CD4-positive, alpha-beta memory T cell (primary cell): ENCODE measurements around the gene SERGEF. TPM values are rescaled to one million over a fixed set of nuclear protein-coding genes. Genes with fewer than 3 reads are reported as not detected.

Experiments
- CTCF ChIA-PET: fragments of 350-600 bp; sonication (Branson Sonifier 250); formaldehyde crosslinking; loops from one replicate; lab custom pipeline; 2021; ENCODE audit warnings: inconsistent platforms; ENCODE audit not compliant: partially characterized antibody; lab: Charles Lee
- POLR2A ChIA-PET: fragments of 350-600 bp; sonication (Branson Sonifier 250); formaldehyde crosslinking; loops from one replicate; lab custom pipeline; 2021; ENCODE audit not compliant: partially characterized antibody; lab: Charles Lee
- DNase-seq, 5 donors: peaks; one replicate each; pipeline versions ENCODE4 v3.0.0 to v3.0.0-alpha.2; 2020 to 2022; ENCODE audit warnings: mixed read lengths in 1 of 5
- H3K27ac ChIP-seq: one replicate; pipeline ENCODE4 v1.7.0; 2013; ENCODE audit warnings: low read depth, low read length
- H3K27me3 ChIP-seq: 2 replicates; pipeline ENCODE4 v1.7.0; 2013; ENCODE audit warnings: mild to moderate bottlenecking, low read length, moderate library complexity; ENCODE audit not compliant: insufficient read depth
- H3K36me3 ChIP-seq: 2 replicates; pipeline ENCODE4 v1.7.0; 2013; ENCODE audit warnings: mild to moderate bottlenecking, low read length, moderate library complexity; ENCODE audit not compliant: insufficient read depth
- H3K4me1 ChIP-seq: 2 replicates; pipeline ENCODE4 v1.7.0; 2013; ENCODE audit warnings: mild to moderate bottlenecking, low read length, moderate library complexity; ENCODE audit not compliant: insufficient read depth
- H3K4me3 ChIP-seq, 2 donors: one replicate each; pipeline ENCODE4 v1.7.0; 2013; ENCODE audit warnings: low read length in 2 of 2, mild to moderate bottlenecking in 1 of 2
- H3K9me3 ChIP-seq, 2 donors: one replicate each; pipeline ENCODE4 v1.7.0; 2013; ENCODE audit warnings: low read length in 2 of 2, control low read depth in 1 of 2; ENCODE audit not compliant: control insufficient read depth in 1 of 2
- H3K27ac Mint-ChIP-seq, 7 donors: one replicate each; pipeline ENCODE4 v1.8.0; 2020 to 2021; ENCODE audit warnings: mixed read lengths in 7 of 7, mild to moderate bottlenecking in 6 of 7, inconsistent platforms in 3 of 7, moderate library complexity in 3 of 7
- H3K27me3 Mint-ChIP-seq, 2 donors: one replicate each; pipeline ENCODE4 v1.8.0; 2020 to 2021; ENCODE audit warnings: mixed read lengths in 2 of 2
- H3K36me3 Mint-ChIP-seq, 2 donors: one replicate each; pipeline ENCODE4 v1.8.0; 2020 to 2021; ENCODE audit warnings: mixed read lengths in 2 of 2, inconsistent platforms in 1 of 2, mild to moderate bottlenecking in 1 of 2
- H3K4me1 Mint-ChIP-seq, 4 donors: one replicate each; pipeline ENCODE4 v1.8.0; 2020 to 2021; ENCODE audit warnings: mixed read lengths in 4 of 4, mild to moderate bottlenecking in 1 of 4
- H3K4me3 Mint-ChIP-seq, 8 donors: one replicate each; pipeline ENCODE4 v1.8.0; 2020 to 2021; ENCODE audit warnings: mixed read lengths in 8 of 8, mild to moderate bottlenecking in 7 of 8, moderate library complexity in 6 of 8, inconsistent platforms in 3 of 8
- H3K9me3 Mint-ChIP-seq, 8 donors: one replicate each; pipeline ENCODE4 v1.8.0; 2020 to 2021; ENCODE audit warnings: mixed read lengths in 8 of 8, mild to moderate bottlenecking in 5 of 8, inconsistent platforms in 3 of 8, moderate library complexity in 1 of 8
- intact Hi-C: fragments of 100-400 bp; cut with micrococcal nuclease; formaldehyde crosslinking; loops from one replicate; pipeline ENCODE4 v1.15.1; 2023
- polyA plus RNA-seq, 2 donors: library from polyadenylated mRNA; unstranded; fragments of 300-500 nt; fragmentation: Illumina TruSeq; gene quantifications; one replicate each; pipeline ENCODE4 v1.2.3, GENCODE V29; 2021
- total RNA-seq, 2 experiments: library from RNA; stranded (reverse); gene quantifications; one replicate each; pipeline ENCODE4 v1.2.3, GENCODE V29; 2021

Gene SERGEF
- total and polyA plus RNA-seq, 4 experiments from 2014 or later: 46.2 to 82.7 (median 63.7) TPM

DNA sequence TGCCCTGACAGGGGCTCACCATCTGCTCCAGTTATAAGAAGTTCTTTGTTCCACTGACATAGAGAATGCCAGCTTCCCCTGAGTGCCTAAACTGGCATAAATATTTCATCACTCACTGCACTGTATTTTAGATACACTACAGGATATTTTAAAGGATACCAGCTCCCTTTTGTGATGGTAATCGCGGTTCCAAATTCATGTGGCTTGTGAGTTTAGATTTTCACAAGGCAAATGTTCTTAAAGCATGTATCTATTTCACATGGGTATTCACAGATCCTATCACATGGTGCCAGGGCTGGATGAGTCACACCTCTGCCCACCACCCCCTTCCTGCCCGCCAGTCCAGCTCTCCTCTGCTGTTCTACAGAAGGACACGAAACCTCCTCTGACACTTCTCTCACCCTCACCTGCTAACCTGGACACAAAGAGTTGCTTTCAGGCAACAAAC, 172.7 kb downstream of the SERGEF start:
- Mint-ChIP-seq H3K4me1 (no peaks in the 10 kb centered on the region), H3K36me3 (peaks cover 16 to 38% of the 10 kb centered on the region in 2 donors), H3K27me3 (no peaks in the 10 kb centered on the region), H3K9me3 (no peaks in the 10 kb centered on the region), H3K4me3 (no peak overlapping the region), H3K27ac (no peak overlapping the region)
- Histone ChIP-seq H3K36me3 (no peaks in the 10 kb centered on the region), H3K27ac (no peak overlapping the region), H3K27me3 (no peaks in the 10 kb centered on the region), H3K4me1 (no peaks in the 10 kb centered on the region), H3K4me3 (no peak overlapping the region), H3K9me3 (no peaks in the 10 kb centered on the region)
- intact Hi-C loops: no loop called here
- no peak for DNase-seq
- CTCF ChIA-PET: no interaction called here
- POLR2A ChIA-PET: no interaction called here

DNA sequence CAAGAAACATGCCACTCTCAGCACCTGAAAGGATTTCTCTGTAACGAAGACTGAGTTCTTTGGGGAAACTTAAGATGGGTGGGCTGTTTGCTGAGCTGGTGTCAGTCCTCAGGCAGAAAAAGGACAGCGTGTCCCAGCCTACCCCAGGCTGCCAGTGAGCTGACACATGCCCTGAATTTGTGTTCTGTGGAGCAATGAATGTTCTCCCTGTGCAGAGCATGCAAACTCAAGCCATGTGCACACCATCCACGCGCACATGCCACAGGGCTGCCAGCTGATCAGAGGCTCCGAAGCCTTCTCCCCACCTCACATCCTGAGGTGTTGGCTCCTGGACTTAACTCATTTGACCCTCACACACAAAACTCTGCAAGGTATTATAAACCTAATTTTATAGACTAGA, 173.4 kb downstream of the SERGEF start:
- Histone ChIP-seq H3K27me3 (no peaks in the 10 kb centered on the region), H3K36me3 (no peaks in the 10 kb centered on the region), H3K4me3 (no peak overlapping the region), H3K9me3 (no peaks in the 10 kb centered on the region), H3K4me1 (no peaks in the 10 kb centered on the region), H3K27ac (no peak overlapping the region)
- POLR2A ChIA-PET: no interaction called here
- DNase-seq: no peak
- Mint-ChIP-seq H3K9me3 (no peaks in the 10 kb centered on the region), H3K4me3 (no peak overlapping the region), H3K27me3 (no peaks in the 10 kb centered on the region), H3K36me3 (peaks cover 14 to 36% of the 10 kb centered on the region in 2 donors), H3K27ac (no peak overlapping the region), H3K4me1 (no peaks in the 10 kb centered on the region)
- CTCF ChIA-PET: no interaction called here
- intact Hi-C loops: no loop called here

DNA sequence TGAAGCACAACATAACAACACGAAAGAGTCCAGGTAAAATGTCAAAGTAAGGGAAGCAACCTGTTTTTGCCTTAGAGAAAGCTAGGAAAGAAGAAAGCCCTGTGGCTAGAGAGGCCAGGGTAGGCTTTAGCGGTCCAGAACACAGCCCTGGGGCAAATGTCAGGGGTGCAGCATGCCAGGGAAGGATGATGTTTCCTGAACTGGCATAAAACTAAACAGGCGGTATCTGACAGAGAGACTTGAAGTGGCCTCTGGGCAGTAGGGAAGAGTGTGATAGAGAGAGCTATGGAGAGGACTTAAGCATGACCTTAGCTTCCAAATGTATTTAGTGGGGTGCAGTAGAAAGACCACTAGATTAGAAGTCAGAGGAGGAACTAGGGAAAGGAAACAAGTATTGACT, 174.7 kb downstream of the SERGEF start:
- CTCF ChIA-PET: no interaction called here
- no peaks in the 10 kb centered on the region for H3K4me1 ChIP-seq
- DNase-seq: no peak
- no peaks in the 10 kb centered on the region for H3K9me3 ChIP-seq
- Mint-ChIP-seq H3K36me3 (peaks cover 12 to 36% of the 10 kb centered on the region in 2 donors), H3K27ac (no peak overlapping the region), H3K4me1 (no peaks in the 10 kb centered on the region), H3K9me3 (no peaks in the 10 kb centered on the region), H3K27me3 (no peaks in the 10 kb centered on the region), H3K4me3 (no peak overlapping the region)
- no peaks in the 10 kb centered on the region for H3K27me3 ChIP-seq
- no peaks in the 10 kb centered on the region for H3K36me3 ChIP-seq
- no peak overlapping the region for H3K27ac ChIP-seq
- intact Hi-C loops: no loop called here
- no peak overlapping the region for H3K4me3 ChIP-seq
- POLR2A ChIA-PET: no interaction called here

DNA sequence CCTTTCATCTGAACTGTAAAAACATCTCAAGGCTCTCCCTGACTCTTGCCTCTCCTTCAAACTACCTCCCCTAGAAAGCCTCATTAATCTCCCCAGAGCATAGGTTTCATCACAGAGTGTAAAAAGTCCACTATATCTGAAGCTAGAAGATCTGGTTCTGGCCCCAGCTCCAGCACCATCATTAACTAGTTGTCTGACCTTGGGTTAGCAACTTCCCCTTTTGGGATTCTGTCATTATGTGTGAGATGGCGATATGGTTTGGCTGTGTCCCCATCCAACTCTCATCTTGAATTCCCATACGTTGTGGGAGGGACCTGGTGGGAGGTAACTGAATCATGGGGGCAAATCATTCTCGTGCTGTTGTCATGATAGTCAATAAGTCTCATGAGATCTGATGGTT, 181.0 kb downstream of the SERGEF start:
- Mint-ChIP-seq H3K36me3 (peaks cover 14 to 46% of the 10 kb centered on the region in 2 donors), H3K27ac (no peak overlapping the region), H3K27me3 (no peaks in the 10 kb centered on the region), H3K4me1 (peaks cover 0 to 5% (median 0%) of the 10 kb centered on the region in 4 donors), H3K4me3 (no peak overlapping the region), H3K9me3 (no peaks in the 10 kb centered on the region)
- H3K4me1 ChIP-seq: no peaks in the 10 kb centered on the region
- no peak overlapping the region for H3K4me3 ChIP-seq
- ChIA-PET POLR2A (no interaction called here), CTCF (no interaction called here)
- H3K27ac ChIP-seq: no peak overlapping the region
- no peaks in the 10 kb centered on the region for H3K27me3 ChIP-seq
- DNase-seq: no peak
- no peaks in the 10 kb centered on the region for H3K36me3 ChIP-seq
- intact Hi-C loops: no loop called here
- H3K9me3 ChIP-seq: no peaks in the 10 kb centered on the region

DNA sequence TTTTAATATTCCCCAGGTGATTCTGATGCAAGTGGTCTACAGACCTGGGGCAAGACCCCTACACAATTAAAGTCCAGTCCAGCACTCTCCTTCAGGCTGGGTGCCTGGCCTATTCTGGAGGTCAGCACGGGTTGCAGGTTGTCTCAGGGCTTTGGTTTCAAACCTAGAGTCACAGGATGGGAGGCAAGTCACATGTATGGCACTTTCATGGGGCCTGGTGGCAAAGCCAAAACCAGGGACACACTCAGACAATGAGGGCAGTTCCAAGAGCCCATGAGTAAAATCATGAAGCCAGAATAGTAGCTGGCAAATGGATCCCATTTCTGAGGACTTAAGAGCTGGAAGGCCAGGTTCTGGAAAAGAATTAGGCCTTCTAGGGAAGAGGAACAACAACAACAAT, 181.6 kb downstream of the SERGEF start:
- ChIA-PET POLR2A (no interaction called here), CTCF (no interaction called here)
- no peak overlapping the region for H3K4me3 Mint-ChIP-seq
- H3K9me3 Mint-ChIP-seq: no peaks in the 10 kb centered on the region
- H3K4me1 Mint-ChIP-seq: peaks cover 0 to 5% (median 0%) of the 10 kb centered on the region in 4 donors
- H3K9me3 ChIP-seq: no peaks in the 10 kb centered on the region
- no peaks in the 10 kb centered on the region for H3K27me3 Mint-ChIP-seq
- intact Hi-C loops: no loop called here
- DNase-seq: no peak
- H3K4me1 ChIP-seq: no peaks in the 10 kb centered on the region
- no peak overlapping the region for H3K4me3 ChIP-seq
- no peak overlapping the region for H3K27ac ChIP-seq
- H3K36me3 ChIP-seq: no peaks in the 10 kb centered on the region
- no peaks in the 10 kb centered on the region for H3K27me3 ChIP-seq
- H3K27ac Mint-ChIP-seq: no peak overlapping the region
- peaks cover 15 to 44% of the 10 kb centered on the region in 2 donors for H3K36me3 Mint-ChIP-seq

DNA sequence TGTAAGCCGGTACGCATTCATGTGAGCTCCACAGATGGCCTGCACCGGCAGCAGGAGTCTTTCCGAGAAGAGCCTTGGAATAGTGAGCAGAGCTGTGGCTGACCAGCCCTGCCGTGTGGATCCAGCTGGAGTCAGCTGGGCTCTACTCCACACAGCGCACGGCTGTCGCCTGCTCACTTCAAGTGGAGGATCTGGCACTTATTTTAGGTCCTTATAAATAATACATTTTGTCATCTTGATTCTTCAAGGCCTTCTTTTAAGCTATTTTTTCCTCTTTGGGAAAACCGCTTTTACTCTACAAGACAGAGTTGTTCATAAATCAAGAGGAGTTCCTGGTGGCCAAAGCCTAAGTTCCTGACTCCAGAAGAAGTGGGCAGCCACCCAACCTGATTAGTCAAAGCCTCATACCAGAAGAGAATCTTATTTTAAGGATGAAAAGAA, 184.5 kb downstream of the SERGEF start:
- Histone ChIP-seq H3K9me3 (no peaks in the 10 kb centered on the region), H3K27me3 (no peaks in the 10 kb centered on the region), H3K36me3 (no peaks in the 10 kb centered on the region), H3K4me3 (no peak overlapping the region), H3K27ac (no peak overlapping the region), H3K4me1 (no peaks in the 10 kb centered on the region)
- intact Hi-C loops: no loop called here
- Mint-ChIP-seq H3K27me3 (no peaks in the 10 kb centered on the region), H3K36me3 (peaks cover 13 to 37% of the 10 kb centered on the region in 2 donors), H3K9me3 (no peaks in the 10 kb centered on the region), H3K4me3 (no peak overlapping the region), H3K4me1 (peaks cover 0 to 5% (median 0%) of the 10 kb centered on the region in 4 donors), H3K27ac (no peak overlapping the region)
- ChIA-PET CTCF (interaction anchor here (0.7 kb wide), 1 partner anchor 37 kb away, joined by 3 read pairs; no protein-coding TSS in a partner anchor), POLR2A (no interaction called here)
- no peak for DNase-seq

DNA sequence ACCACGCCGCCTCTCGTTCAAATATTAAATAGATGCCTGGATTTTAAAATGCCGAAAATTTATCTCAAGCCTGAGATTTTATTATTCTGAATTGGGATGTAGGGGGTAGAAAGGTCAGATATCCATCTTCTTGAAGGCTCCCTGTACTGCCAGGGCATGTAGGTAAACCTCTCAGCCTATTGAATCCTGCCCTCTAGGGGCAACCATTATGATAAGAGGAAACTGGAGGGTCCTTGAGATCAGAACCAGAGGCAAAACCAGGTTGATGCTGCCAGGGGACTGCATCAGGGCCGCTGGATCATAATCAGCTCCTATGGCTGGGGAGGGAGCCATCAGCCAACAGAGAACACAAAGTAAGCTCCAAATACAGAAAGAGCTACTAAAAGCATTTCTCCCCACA, 185.8 kb downstream of the SERGEF start:
- Histone ChIP-seq H3K4me1 (no peaks in the 10 kb centered on the region), H3K27me3 (no peaks in the 10 kb centered on the region), H3K36me3 (no peaks in the 10 kb centered on the region), H3K4me3 (no peak overlapping the region), H3K27ac (no peak overlapping the region), H3K9me3 (no peaks in the 10 kb centered on the region)
- intact Hi-C loops: no loop called here
- Mint-ChIP-seq H3K27ac (no peak overlapping the region), H3K9me3 (no peaks in the 10 kb centered on the region), H3K36me3 (peaks cover 13 to 29% of the 10 kb centered on the region in 2 donors), H3K4me3 (no peak overlapping the region), H3K4me1 (peaks cover 0 to 5% (median 0%) of the 10 kb centered on the region in 4 donors), H3K27me3 (no peaks in the 10 kb centered on the region)
- CTCF ChIA-PET: interaction anchor here (1.5 kb wide), 1 partner anchor 10 kb away, joined by 3 read pairs; no protein-coding TSS in a partner anchor
- POLR2A ChIA-PET: no interaction called here
- DNase-seq: no peak

DNA sequence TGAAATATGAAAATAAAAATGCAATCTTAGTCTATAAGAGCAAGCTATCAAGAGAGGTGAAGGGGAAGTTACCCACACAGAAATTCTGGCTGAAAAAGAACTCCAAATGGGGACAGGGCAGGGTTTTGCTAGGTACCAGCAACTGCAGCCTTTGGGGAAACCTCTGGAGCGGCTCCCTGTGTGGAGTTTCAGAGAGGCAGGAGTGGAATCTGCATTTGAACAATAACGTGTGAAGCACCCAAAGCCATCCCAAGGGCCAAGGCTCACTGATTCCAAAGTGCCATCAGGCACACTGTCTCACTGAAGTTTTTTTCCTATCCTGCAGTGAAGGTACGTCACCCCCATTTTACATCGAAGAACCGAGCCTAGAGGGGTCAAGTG, 190.5 kb downstream of the SERGEF start:
- Mint-ChIP-seq H3K4me1 (peaks cover 0 to 2% (median 0%) of the 10 kb centered on the region in 4 donors), H3K27ac (no peak overlapping the region), H3K4me3 (no peak overlapping the region), H3K27me3 (no peaks in the 10 kb centered on the region), H3K36me3 (peaks cover 4 to 6% of the 10 kb centered on the region in 2 donors), H3K9me3 (no peaks in the 10 kb centered on the region)
- CTCF ChIA-PET: no interaction called here
- Histone ChIP-seq H3K4me1 (no peaks in the 10 kb centered on the region), H3K27ac (no peak overlapping the region), H3K9me3 (no peaks in the 10 kb centered on the region), H3K27me3 (no peaks in the 10 kb centered on the region), H3K4me3 (no peak overlapping the region), H3K36me3 (no peaks in the 10 kb centered on the region)
- DNase-seq: no peak
- intact Hi-C loops: no loop called here
- POLR2A ChIA-PET: no interaction called here
